ENCODE data around the gene SFXN4.

- TF ChIP-seq CTCF (IDR thresholded peaks at IDR 0.05) (no peak), POLR2A (IDR thresholded peaks at IDR 0.05) (no peak)
Measured at GRCh38 chr10:119210633-119211032, 45.1 kb upstream of the SFXN4 start.

All from esophagus squamous epithelium (tissue), 4 donors.